Esophagus muscularis mucosa (tissue), 4 donors: ENCODE data around the gene LYPD1.

ENCODE experiments used
- CTCF ChIP-seq, 3 experiments: fragments of 200-600 bp in 2 of 3; fragments of 450-650 bp in 1 of 3; sonication (generic) in 2 of 3; IDR thresholded peaks; one replicate each; pipeline ENCODE4 v1.5.1; 2017 to 2019; ENCODE audit warnings: antibody characterized with exemption in 3 of 3, mild to moderate bottlenecking in 2 of 3, moderate library complexity in 1 of 3
- EP300 ChIP-seq: sonication (generic); formaldehyde crosslinking; IDR thresholded peaks from one replicate; pipeline ENCODE4 v1.6.1; 2017; ENCODE audit warnings: antibody characterized with exemption
- POLR2A ChIP-seq: fragments of 450-650 bp; IDR thresholded peaks from one replicate; pipeline ENCODE4 v1.6.1; 2017; ENCODE audit warnings: antibody characterized with exemption, moderate library complexity, mild to moderate bottlenecking, low read depth
- POLR2AphosphoS5 ChIP-seq, 2 donors: sonication (generic); formaldehyde crosslinking; IDR thresholded peaks; one replicate each; pipeline ENCODE4 v1.6.1; 2017; ENCODE audit warnings: antibody characterized with exemption in 2 of 2

GRCh38 chr2:132656266-132656975 is 13.6 kb downstream of the LYPD1 start:
- TF ChIP-seq CTCF (IDR thresholded peaks at IDR 0.05) (no peak), POLR2A (no peak), POLR2AphosphoS5 (IDR thresholded peaks at IDR 0.05) (no peak), EP300 (no peak)
